A673 (cell line): ENCODE results near the gene BTBD2. TPM values are rescaled to one million over a fixed set of nuclear protein-coding genes. Genes with fewer than 3 reads are reported as not detected.

ENCODE experiments used
- BruUV-seq: library from RNA; stranded (reverse); fragments of 400-500 nt; replicated peaks from 2 replicates; lab custom pipeline; 2021; lab: Mats Ljungman, UMichigan
- CTCF ChIA-PET: fragments of 300-600 bp; sonication (Branson Sonifier 250); formaldehyde crosslinking; loops from one replicate; lab custom pipeline; 2022; ENCODE audit warnings: antibody characterized with exemption; lab: Charles Lee
- POLR2A ChIA-PET: fragments of 300-600 bp; sonication (Branson Sonifier 250); formaldehyde crosslinking; loops from one replicate; lab custom pipeline; 2022; ENCODE audit warnings: antibody characterized with exemption; ENCODE audit not compliant: low non-redundant PET; lab: Charles Lee
- DNase-seq: peaks from one replicate; pipeline ENCODE4 v3.0.0-alpha.2; 2015; ENCODE audit warnings: low spot score
- H3K27ac ChIP-seq: fragments of 200-600 bp; sonication (generic); 2 replicates; pipeline ENCODE4 v1.5.1; 2016; ENCODE audit warnings: mixed run types, low read depth, mild to moderate bottlenecking, mixed read lengths, antibody characterized with exemption, low read length; ENCODE audit not compliant: poor library complexity, severe bottlenecking
- H3K27me3 ChIP-seq: fragments of 200-600 bp; sonication (generic); replicated peaks from 2 replicates; pipeline ENCODE4 v1.6.1; 2017; ENCODE audit warnings: mixed run types, low read depth, mild to moderate bottlenecking, mixed read lengths, antibody characterized with exemption, low read length; ENCODE audit not compliant: insufficient read depth, poor library complexity
- H3K36me3 ChIP-seq: fragments of 200-600 bp; sonication (generic); 2 replicates; pipeline ENCODE4 v1.6.1; 2016; ENCODE audit warnings: mixed run types, mild to moderate bottlenecking, mixed read lengths, antibody characterized with exemption, low read length; ENCODE audit not compliant: insufficient read depth, poor library complexity, severe bottlenecking
- H3K4me1 ChIP-seq: fragments of 200-600 bp; sonication (generic); 2 replicates; pipeline ENCODE4 v1.6.1; 2017; ENCODE audit warnings: mixed run types, mild to moderate bottlenecking, mixed read lengths, antibody characterized with exemption, low read length; ENCODE audit not compliant: insufficient read depth, poor library complexity, severe bottlenecking
- H3K4me3 ChIP-seq: fragments of 200-600 bp; sonication (generic); 2 replicates; pipeline ENCODE4 v1.5.1; 2016; ENCODE audit warnings: low read depth, mixed run types, mild to moderate bottlenecking, mixed read lengths, low read length; ENCODE audit not compliant: poor library complexity, severe bottlenecking
- H3K9me3 ChIP-seq: fragments of 200-600 bp; sonication (generic); 2 replicates; pipeline ENCODE4 v1.6.1; 2016; ENCODE audit warnings: mixed run types, low read depth, mild to moderate bottlenecking, mixed read lengths, antibody characterized with exemption, low read length; ENCODE audit not compliant: poor library complexity, severe bottlenecking
- CTCF ChIP-seq: fragments of 300-800, 200-600 bp; sonication (generic); conservative IDR thresholded peaks from 2 replicates; pipeline ENCODE4 v1.5.1; 2017; ENCODE audit warnings: low read depth, mild to moderate bottlenecking, antibody characterized with exemption, low read length, moderate library complexity, mixed read lengths
- EZH2 ChIP-seq: fragments of 200-600 bp; sonication (generic); IDR thresholded peaks from 2 replicates; pipeline ENCODE4 v1.6.1; 2017; ENCODE audit warnings: borderline replicate concordance, low read depth, mild to moderate bottlenecking, mixed read lengths, antibody characterized with exemption, low read length; ENCODE audit not compliant: poor library complexity, severe bottlenecking
- intact Hi-C: fragments of 100-400 bp; cut with micrococcal nuclease; formaldehyde crosslinking; loops from one replicate; pipeline ENCODE4 v1.10.0; 2022; ENCODE audit not compliant: unreplicated experiment
- total RNA-seq: library from RNA; stranded (reverse); gene quantifications from 2 replicates; pipeline ENCODE4 v1.2.3, GENCODE V29; 2021

The BTBD2 gene
- total RNA-seq, 1 experiment from 2014 or later: 91.7 TPM

DNA sequence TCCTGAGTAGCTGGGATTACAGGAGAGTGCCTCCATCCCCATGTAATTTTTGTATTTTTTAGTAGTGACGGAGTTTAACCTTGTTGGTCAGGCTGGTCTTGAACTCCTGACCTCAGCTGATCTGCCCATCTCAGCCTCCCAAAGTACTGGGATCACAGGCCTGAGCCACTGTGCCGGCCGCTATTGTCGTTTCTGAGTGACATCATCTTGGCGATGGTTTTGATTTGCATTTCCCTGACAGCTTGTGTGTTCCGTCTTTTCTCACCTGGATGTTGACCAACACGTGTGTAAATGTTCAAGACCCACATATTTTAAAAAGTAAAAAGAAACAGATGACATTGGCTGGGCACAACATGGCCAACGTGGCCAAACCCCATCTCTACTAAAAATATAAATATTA is 48.3 kb upstream of the BTBD2 start:
- TF ChIP-seq CTCF (no peak), EZH2 (no peak)
- Histone ChIP-seq H3K4me1 (peaks cover 21% of the 10 kb centered on the region), H3K36me3 (no peaks in the 10 kb centered on the region), H3K27ac (no peak overlapping the region), H3K27me3 (no peaks in the 10 kb centered on the region), H3K4me3 (no peak overlapping the region), H3K9me3 (no peaks in the 10 kb centered on the region)
- no peak for DNase-seq
- intact Hi-C loops: no loop called here
- POLR2A ChIA-PET: interaction anchor here (0.7 kb wide), 1 partner anchor 15 kb away, joined by 3 read pairs; no protein-coding TSS in a partner anchor
- CTCF ChIA-PET: no interaction called here
- BruUV-seq: no TSS peak

DNA sequence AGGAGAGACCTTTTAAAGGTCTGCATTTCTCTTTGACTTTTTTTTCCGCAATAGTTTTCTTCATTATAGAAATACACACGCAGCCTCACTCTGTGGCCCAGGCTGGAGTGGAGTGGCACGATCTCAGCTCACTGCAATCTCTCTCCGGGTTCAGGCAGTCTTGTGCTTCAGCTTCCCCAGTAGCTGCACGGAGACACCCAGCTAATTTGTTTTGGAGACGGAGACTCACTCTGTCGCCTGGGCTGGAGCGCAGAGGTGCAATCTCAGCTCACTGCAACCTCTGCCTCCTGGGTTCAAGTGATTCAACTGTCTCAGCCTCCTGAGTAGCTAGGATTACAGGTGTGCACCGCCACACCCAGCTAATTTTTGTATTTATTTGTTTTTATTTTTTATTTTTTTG is 47.3 kb upstream of the BTBD2 start:
- Histone ChIP-seq H3K27me3 (no peaks in the 10 kb centered on the region), H3K9me3 (no peaks in the 10 kb centered on the region), H3K4me1 (peaks cover 21% of the 10 kb centered on the region), H3K4me3 (no peak overlapping the region), H3K27ac (peak overlapping the region; percentile 99), H3K36me3 (no peaks in the 10 kb centered on the region)
- intact Hi-C loops: no loop called here
- DNase-seq: no peak
- TF ChIP-seq EZH2 (no peak), CTCF (no peak)
- ChIA-PET CTCF (no interaction called here), POLR2A (no interaction called here)
- no TSS peak for BruUV-seq

- TF ChIP-seq EZH2 (no peak), CTCF (no peak)
- Histone ChIP-seq H3K9me3 (no peaks in the 10 kb centered on the region), H3K4me3 (peak overlapping the region; percentile 66), H3K27me3 (no peaks in the 10 kb centered on the region), H3K27ac (peak overlapping the region; percentile 99), H3K36me3 (no peaks in the 10 kb centered on the region), H3K4me1 (peaks cover 21% of the 10 kb centered on the region)
- intact Hi-C loops: no loop called here
- BruUV-seq: no TSS peak
- no peak for DNase-seq
- POLR2A ChIA-PET: interaction anchor here (0.6 kb wide), 1 partner anchor 395 kb away, joined by 3 read pairs; no protein-coding TSS in a partner anchor
- CTCF ChIA-PET: no interaction called here
Measured at GRCh38 chr19:2062389-2062729, 46.8 kb upstream of the BTBD2 start.
